Retina (tissue), 1 donor: ENCODE measurements around the gene ARL14.

Source experiments
- DNase-seq: peaks from one replicate; pipeline ENCODE4 v3.0.0-alpha.2; 2016

The ARL14 gene

GRCh38 chr3:160676547-160677303, at the start of gene ARL14:
Gene ARL14, plus strand, starts transcription at chr3:160677160. Its CDS starts 187 bp downstream, at chr3:160677347.
- DNase-seq = no peak

GRCh38 chr3:160629491-160629890, 47.5 kb upstream of the ARL14 start:
- no peak for DNase-seq

- DNase-seq = no peak
Measured at GRCh38 chr3:160633361-160634083, 43.4 kb upstream of the ARL14 start.

DNA sequence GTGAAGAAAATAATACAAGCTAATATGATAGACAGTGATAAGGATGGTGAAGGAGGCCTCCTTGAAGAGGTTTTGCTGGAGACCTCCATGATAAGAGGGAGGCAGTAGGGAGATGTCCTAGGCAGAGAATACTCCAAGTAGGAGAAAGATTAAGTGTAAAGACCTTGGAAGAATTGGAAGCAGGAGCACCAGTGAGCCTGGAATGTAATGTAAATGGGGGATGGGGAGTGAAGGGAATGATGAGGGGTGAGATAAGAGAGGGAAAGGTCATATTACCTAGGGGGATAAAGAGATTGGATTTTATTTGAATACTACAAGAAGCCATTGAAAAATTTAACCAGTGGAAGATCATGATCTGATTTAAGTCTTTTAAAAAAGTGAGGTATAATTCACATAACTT, 41.7 kb upstream of the ARL14 start:
- DNase-seq = no peak

- no peak for DNase-seq
Measured at GRCh38 chr3:160637086-160637485, 39.9 kb upstream of the ARL14 start.

- no peak for DNase-seq
Measured at GRCh38 chr3:160638184-160638583, 38.8 kb upstream of the ARL14 start.

GRCh38 chr3:160641665-160642309, 35.2 kb upstream of the ARL14 start:
- DNase-seq = no peak

DNA sequence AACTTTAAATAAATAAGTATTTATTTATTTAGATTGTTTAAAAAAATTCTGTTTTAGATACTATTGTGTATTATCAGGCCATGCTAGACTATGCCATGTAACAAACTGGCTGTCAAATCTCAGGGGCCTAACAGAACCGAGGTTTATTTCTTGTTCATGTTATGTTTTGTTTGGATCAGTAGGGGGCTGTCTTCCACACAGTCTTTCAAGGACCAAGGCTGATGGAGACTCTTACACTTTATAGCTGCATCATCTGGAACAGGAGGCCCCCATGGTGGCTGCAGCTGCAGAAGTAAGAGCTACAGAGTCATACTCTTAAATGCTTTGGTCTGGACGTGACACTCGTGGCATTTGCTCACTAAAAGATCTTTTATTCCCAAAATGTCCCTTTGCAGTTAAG, 33.0 kb upstream of the ARL14 start:
- no peak for DNase-seq

DNA sequence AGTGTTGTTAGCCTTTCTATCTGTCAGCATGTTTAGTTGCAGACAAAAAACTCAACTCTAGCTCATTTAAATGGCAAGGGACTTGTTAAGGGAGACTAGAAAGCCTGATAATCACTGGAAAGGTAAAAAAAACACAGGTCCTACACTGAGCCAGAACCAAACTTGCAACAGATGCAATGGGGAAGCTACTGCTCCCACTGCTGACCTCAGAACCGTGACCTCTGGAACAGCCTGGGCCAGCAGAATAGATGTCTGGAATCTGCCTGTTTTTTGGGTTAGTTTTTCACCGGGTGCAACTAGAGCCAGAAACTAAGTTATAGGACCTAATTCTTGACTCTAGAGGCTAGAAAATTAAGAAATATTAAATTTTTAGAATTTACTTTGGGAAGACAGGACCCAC, 32.5 kb upstream of the ARL14 start:
- DNase-seq = no peak

GRCh38 chr3:160648701-160649100, 28.3 kb upstream of the ARL14 start:
- DNase-seq = no peak

DNA sequence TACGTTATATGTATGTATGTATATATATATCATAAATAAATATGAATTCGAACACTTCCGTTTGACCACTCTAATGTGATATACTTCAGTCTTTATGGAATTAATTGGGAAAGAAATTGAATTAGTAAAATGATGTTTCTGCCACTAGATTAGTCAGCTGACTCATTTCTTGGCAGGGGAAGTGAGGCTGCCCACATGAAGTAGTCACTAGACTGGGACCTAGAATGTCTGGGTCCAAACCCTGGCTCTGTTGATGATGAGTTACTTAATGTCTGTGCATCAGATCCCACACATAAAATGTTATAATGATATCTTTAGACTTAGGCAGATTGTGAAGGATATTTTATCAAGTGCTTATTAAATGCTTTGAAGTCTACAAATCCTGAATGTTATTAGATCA, 27.4 kb upstream of the ARL14 start:
- no peak for DNase-seq

- DNase-seq = no peak
Measured at GRCh38 chr3:160653512-160653911, 23.4 kb upstream of the ARL14 start.

- no peak for DNase-seq
Measured at GRCh38 chr3:160660902-160661301, 16.1 kb upstream of the ARL14 start.

DNA sequence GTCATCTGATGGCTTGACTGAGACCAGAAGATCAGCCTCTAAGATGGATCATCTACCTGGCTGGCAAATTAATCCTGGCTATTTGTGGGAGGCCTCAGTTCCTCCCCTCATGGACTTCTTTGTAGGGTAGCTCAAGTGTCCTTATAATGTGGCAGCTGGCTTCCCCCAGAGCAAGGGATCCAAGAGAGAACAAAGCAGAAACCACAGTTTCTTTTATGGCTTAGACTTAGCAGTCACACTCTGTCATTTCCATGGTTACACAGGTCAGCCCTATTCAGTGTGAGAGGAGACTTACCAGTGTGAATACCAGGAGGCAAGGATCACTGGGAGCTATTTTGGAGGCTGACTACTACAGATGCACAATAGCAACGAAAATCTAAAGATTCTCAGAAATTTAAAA, 15.3 kb upstream of the ARL14 start:
- DNase-seq = peak; percentile 12

- DNase-seq = no peak
Measured at GRCh38 chr3:160665231-160665630, 11.7 kb upstream of the ARL14 start.

DNA sequence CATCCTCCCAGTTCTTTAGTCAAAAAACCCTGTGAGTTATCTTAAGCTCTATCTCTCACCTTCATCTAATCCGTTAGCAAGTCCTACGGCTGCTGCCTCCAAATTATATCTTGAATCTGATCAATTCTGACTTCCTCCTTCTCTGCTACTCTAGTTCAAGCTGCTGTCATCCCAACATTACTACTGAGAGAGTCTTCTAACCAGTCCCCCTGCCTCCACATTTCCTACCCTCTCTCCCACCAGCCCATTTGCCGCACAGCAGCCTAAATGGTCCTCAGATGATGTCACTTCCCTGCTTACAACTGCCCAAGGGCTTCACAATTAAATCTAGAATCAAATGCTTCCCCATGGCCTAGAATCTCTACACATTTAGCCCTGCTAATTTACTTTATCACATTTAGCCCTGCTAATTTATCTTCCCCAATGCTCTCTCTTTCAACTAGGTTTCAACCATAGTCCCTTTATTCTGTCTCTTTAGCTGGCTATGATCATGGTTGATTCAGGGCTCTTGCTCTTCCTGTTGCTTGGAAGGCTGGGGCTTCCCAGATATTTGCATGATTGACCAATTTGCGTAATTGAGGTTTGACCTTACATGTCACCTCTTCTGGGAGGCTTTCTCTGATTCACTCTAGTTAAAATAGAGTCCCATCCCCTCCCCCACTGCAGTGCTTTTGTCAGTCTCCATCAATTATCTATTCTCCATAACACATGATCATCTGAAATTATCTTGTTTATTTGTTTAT, 11.0 kb upstream of the ARL14 start:
- peak; percentile 16 for DNase-seq

GRCh38 chr3:160667452-160667851, 9.5 kb upstream of the ARL14 start:
- no peak for DNase-seq

DNA sequence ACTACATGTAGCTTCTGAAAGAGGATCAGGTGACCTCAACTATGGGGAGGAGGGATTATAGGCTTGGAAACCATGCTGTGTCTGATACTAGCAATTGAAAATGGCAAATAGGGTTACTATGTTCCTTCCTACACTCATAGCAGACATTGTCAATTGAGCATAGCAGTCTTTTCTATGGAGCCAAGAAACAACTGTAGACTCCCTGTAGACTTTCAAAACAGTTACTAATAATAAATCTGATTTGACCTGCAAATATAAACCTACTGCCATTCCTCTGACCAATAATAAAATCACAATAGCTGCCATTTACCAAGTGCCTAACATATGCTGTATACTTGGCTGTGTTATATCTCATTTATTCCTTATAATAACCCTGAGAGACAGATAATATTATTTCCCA, 8.5 kb upstream of the ARL14 start:
- DNase-seq = no peak

GRCh38 chr3:160671231-160671630, 5.7 kb upstream of the ARL14 start:
- no peak for DNase-seq

- no peak for DNase-seq
Measured at GRCh38 chr3:160671995-160672394, 5.0 kb upstream of the ARL14 start.

DNA sequence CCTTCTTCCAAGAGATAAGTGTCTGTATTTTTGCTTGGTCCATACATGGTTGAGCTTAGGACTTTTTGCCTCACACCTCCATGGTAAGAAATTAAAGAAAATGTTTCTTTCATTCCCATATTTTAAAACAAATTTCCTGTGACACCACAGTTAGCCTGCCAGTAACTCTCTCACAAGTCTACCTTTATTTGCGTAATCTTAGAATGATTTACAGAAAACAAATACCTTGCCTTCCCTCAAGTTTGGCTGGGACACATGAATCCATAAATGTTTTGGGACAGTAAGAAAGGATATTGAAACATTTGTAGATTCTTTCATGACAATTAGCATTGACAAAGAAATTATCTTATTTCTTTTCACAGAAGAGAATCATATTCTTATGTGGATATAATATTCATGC, 3.8 kb upstream of the ARL14 start:
- DNase-seq = no peak

- DNase-seq = no peak
Measured at GRCh38 chr3:160675566-160676124, 1.3 kb upstream of the ARL14 start.

DNA sequence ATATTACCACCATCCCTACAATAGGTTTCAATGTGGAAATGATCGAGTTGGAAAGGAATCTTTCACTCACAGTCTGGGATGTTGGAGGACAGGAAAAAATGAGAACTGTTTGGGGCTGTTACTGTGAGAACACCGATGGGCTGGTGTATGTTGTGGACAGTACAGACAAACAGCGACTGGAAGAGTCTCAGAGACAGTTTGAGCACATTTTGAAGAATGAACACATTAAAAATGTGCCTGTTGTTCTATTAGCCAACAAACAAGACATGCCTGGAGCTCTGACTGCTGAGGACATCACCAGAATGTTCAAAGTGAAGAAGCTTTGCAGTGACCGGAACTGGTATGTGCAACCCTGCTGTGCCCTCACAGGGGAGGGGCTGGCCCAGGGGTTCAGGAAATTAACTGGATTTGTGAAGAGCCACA, 510 bp downstream of the ARL14 start:
- peak; percentile 12 for DNase-seq
